CD4-positive, alpha-beta T cell treated with Interleukin-6 for 4 hours (primary cell): ENCODE measurements around the gene HOXB4.

Experiments
- DNase-seq: peaks from one replicate; pipeline ENCODE4 v3.0.0-alpha.2; 2020; ENCODE audit warnings: mixed read lengths

The HOXB4 gene

GRCh38 chr17:48589060-48589830, 11.1 kb upstream of the HOXB4 start:
- DNase-seq = no peak

DNA sequence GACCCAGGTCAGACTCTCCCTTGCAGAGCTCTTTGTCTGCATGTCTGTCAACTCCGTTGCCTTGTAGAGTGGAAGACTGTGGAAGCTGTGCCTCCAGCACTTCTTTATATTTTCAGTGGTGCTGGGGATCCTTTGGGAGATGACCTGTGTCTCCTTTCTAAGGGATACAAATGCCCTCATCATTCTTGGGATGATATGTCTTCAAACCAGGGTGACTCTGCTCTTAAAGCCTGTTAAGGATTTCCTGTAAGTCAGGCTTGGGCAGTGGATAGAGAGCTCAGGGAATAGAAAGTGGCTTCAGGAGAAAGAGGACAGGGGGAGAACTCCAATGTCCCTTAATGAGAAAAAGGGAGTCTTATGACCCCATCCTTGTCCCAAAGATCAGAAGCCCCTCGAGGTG, 10.4 kb upstream of the HOXB4 start:
- no peak for DNase-seq

- DNase-seq = no peak
Observed at GRCh38 chr17:48588074-48588415, 9.9 kb upstream of the HOXB4 start.

DNA sequence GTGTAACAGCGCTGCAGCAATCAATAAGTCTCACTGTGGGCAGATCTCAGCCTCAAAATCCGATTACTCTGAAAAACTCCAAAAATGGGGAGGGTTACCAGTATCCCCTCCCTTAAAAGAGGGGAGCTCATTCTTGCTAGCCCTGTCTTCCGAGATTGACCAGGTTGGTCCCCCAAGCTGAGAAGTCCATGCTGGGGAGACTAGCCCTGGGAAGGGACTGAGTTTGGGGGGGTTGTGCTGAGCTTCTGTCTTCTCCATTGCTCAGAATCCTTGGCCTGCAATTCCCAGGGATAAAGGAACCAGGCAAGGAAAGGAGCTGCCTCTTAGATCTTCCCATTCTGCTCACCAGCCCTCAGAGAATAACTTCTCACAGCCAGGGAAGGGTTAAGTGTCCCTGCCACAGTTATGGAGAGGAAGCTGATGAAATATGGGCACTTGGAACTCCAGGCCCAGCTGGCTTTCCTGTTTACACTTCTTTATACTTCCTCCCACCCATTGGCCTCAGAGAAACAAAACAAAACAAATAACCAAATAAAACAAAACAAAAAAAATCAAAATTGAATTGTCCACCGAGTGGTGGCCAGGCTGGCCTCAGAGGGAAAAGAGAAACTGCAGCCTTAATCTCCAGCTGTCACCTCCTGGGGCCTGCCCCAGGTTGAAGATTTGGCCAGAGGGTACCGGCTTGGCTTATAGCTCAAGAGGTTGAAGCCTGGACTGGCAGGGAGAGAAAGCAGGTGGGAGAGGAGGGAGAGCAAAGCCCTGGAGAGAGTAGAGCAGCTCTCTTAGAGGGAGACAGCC, 9.3 kb upstream of the HOXB4 start:
- no peak for DNase-seq

DNA sequence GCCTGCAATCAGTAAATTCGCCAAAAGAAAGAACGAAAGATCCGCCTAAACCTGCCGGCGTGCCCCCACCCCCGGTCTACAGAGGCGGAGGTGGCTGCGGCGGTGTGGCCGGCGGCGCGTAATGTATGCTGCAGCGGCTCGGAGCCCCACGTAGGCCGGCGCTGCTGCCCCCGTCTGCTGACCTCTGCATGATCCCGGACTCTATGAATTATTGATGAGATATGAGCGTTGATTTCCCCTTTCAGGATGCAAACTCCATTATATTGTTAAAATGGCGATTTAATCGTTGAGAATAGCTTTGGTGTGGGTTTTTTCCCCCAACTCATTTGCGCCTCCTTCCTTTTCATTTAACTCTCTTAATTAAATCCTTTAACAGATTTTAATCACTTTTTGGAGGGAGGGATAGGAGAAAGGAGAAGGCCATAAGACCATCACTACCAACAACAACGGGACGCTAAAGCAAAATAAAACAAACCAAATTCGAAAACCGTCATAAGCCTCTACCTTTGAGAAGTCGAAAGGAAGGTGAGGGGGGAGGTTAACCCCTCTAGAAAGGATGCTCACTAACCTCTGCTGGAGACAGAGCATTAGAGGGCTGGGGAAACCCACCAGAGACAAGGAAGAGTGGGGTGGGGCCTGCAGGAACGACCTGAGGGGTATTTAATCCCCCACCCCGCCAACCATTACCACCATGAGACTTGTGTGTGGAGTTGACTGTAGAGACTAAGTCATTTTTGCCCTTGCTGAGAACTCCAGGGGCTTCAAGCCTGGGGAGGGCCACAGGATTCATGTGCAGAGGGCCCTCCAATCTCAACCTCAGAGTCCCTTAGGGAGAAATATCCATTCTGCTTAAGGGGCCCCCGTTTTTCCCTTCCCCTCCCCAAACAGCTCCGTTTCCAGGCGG, 8.5 kb upstream of the HOXB4 start:
- DNase-seq = peak; percentile 46

GRCh38 chr17:48584223-48584741, 6.1 kb upstream of the HOXB4 start:
- DNase-seq = no peak

- no peak for DNase-seq
Observed at GRCh38 chr17:48583708-48584222, 5.6 kb upstream of the HOXB4 start.

DNA sequence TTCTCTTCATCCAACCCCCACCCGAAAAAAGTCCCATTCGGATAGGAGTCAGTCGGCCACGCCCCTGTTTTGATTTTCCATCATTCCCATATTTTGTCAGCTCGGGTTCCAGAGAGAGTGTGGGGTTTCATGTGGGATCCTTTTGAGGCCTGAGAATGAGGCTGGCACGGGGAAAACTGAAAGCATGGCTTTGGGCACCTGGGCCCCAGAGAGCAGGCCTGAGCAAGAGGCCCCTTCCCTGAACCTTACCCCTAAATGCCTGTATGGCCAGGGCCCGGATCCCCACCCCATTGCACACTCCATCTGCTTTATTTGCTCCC, 4.6 kb upstream of the HOXB4 start:
- DNase-seq = no peak

DNA sequence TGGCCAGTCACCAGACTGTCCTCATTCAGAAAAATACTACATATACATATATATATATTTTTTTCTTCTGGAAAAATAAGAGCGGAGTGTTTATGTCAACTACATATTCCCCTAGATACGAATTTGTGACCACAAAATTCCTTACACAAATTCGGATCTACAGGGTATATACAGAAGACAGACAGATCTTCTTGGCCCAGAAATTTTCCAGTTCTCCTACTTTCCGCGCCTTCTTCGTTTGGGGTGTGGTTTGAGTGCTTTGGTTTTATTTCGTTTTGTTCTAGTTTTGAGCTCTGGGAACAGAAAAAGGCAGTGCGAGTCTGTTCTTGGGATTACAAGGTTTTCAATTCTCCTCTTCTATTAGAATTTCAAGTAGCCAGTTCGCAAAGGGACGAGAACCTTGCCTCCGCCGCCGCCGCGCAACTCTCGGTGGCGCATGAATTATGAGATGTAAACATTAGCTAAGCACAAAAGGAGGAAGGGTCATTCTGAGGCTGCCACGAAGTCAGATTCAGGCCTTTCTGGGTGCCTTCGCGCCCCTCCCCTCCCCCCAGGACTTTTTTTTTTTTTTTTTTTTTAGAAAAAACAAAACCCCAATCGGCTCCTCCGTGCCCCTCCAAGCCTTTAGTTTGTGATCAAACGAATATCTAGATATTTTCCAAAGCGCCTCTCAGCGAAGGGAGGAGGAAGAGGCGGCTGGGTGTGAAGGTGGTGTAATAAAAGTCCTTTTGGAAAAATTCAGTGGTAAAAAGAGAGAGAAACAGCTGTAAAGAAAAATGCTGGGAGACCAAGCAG, 1.8 kb upstream of the HOXB4 start:
- no peak for DNase-seq

DNA sequence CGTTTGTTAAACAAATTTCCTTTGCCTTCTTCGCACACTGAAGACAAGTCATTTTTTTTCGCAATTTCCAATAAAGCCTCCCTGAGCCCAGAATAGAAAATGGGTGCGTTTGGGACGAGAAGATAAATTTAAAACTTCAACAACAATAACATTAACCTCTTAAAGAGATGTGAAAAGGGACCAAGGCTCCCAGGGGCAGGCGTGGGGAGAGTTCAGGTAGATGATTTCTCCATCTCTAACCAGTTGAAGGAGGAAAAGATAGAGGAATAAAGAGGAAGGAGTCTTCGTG, 1.3 kb upstream of the HOXB4 start:
- DNase-seq = no peak

GRCh38 chr17:48578616-48579470, 693 bp upstream of the HOXB4 start:
- no peak for DNase-seq

DNA sequence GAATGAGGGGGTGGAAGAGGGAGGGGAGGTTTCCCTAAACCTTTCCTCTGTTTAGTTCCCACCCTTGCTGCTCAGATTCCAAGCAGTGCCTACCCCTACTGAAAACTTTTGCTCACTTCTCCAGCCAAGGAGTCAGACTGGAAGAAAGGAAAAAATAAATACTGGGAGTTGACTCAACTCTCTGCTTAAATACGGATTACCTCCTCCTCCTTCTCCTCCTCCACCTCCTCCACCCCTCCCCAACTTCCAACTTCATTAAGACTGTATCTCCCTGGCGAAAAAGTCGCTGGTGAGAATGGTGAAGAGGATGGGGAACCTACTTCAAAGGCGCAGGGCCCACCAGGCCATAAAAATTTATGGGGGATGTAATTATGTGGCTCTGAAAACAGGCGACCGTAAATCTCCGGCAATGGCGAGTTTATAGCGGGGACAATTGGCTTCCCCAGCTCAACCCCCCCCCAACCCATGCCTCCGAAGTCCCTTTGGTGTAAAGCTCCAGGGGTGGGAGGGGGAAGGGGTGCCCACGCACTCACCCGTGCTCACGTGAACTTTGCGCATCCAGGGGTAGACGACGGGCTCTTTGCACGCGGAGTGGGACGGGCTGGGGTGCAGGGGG, 712 bp downstream of the HOXB4 start:
- peak; percentile 34 for DNase-seq

DNA sequence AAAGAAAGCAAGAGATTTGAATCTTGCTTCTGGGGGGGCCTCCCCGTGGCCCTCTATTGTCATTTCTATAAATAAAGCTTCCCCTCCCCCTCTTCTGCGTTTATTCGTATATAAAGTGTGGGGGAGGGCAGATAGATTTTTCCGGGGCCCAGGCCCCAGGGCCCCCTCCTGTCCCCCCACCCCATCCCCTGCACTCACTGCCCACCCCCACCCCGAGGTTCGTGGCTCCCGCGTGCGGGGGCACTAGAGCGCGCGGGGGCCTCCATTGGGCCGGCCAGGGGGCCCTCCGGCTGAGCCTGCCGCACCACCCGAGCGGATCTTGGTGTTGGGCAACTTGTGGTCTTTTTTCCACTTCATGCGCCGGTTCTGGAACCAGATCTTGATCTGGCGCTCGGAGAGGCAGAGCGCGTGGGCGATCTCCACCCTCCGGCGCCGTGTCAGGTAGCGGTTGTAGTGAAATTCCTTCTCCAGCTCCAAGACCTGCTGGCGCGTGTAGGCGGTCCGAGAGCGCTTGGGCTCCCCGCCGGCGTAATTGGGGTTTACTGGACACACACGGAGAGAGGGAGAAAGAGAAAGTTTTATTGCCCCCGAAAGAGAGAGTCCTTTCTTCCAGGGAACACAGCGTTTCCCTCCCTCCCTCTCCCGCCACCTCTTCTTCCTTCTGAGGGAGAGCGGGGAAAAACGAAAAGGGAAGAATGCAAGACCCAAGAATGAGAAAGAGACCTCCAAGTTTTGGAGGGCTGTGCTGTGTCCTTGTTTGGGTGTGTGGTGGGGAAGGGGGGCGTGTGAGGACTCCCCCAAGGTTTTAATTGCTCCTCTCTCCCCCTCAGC, 1.5 kb downstream of the HOXB4 start:
- DNase-seq = no peak

- no peak for DNase-seq
Observed at GRCh38 chr17:48575673-48576478, 2.3 kb downstream of the HOXB4 start.

DNA sequence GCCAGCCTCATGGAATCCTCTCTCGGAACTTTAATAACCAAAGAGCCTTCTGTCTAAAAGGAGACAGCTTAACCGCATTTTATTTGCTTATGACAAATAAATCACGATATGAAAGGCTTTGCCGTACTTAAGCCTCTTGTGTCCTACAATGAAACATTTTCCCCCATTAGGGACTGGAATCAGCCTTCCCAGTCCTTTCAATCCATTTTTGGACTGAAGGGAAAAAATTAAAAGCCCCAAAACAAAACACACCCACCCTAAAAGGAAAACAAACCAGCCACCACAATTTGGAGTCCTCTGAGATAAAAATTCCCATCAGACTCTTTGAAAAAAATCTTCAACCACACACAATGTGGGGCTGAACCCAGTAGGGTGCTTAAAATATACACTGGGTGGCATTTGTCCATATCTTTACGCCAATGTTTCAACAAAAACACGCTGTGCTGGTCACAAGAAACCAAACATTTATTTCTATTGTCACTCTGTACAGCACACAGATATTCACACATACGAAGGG, 3.0 kb downstream of the HOXB4 start:
- DNase-seq = no peak

DNA sequence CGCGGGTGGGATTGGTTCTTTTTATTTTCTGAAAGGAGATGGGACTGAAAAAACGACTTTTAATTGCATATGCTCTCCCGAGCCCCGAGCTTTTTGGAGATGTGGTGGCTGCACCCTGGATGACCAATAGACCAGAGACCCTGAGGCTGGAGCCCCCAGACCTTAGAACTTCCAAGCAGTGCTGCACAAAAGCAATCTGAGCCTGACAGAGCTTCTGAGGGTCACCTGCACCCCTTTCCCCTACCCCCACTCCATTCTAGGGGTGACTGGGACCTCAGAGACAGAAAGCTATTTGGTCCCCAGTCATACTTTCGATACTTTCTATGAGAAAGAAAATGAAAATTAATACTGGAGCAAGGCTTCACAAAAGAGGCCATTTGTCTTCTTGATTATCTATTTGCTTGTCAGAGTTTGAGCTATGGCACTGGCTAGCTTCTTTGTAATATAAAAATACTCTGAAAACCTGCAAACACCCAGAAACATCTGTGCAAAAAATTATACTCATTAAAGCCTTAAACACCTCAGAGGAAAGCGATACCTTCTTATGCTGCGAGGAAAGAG, 3.6 kb downstream of the HOXB4 start:
- no peak for DNase-seq

DNA sequence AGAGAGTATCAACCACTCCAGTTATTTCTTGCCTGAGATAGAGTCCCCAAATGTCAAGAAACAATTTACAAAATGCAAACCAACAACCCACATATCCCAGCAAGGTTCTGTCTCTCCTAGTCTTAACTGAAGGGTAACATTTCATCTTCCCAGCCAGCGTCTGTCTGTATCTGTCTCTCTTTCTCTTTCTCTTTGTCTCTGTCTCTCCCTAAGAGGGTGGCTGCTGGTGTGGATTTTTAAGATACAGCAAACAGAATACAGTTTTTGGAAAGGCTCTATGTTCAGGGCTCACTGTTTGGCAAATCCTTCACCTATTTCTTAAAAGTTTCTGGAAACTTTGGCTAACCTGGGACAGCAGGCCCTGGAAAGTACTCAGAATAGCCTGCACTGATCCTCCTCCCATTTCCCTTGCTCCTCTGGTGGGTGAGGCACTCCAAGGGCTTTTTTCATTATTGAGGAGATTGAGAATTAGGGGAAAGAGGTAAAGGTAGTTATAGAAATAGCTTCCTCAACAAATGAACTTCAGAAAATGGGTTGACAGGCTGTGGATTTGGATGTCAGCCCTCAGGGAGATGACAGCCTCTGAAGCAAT, 6.2 kb downstream of the HOXB4 start:
- no peak for DNase-seq
